Measurements from ENCODE around the gene HIVEP3.

The HIVEP3 gene

GRCh38 chr1:41714638-41715389, 203.9 kb downstream of the HIVEP3 start:
- TF ChIP-seq MAX (IDR thresholded peaks at IDR 0.05; ENCODE audit: low read depth, low read length) (no peak), MYC (IDR thresholded peaks at IDR 0.05; ENCODE audit: low read depth, low read length) (no peak), POLR2A (IDR thresholded peaks at IDR 0.05; ENCODE audit: extremely low read depth, insufficient read length) (no peak), CTCF (IDR thresholded peaks at IDR 0.05; ENCODE audit: low read depth, low read length) (no peak)
- H3K4me3 ChIP-seq (ENCODE audit: low read depth, low read length): no peak overlapping the region
- DNase-seq (ENCODE audit: low read depth): no peak

GRCh38 chr1:41713557-41714327, 205.0 kb downstream of the HIVEP3 start:
- TF ChIP-seq MYC (IDR thresholded peaks at IDR 0.05; ENCODE audit: low read depth, low read length): no peak
- TF ChIP-seq MAX (IDR thresholded peaks at IDR 0.05; ENCODE audit: low read depth, low read length): no peak
- no peak for TF ChIP-seq CTCF (IDR thresholded peaks at IDR 0.05; ENCODE audit: low read depth, low read length)
- TF ChIP-seq POLR2A (IDR thresholded peaks at IDR 0.05; ENCODE audit: extremely low read depth, insufficient read length): no peak
- no peak for DNase-seq (ENCODE audit: low read depth)
- no peak overlapping the region for H3K4me3 ChIP-seq (ENCODE audit: low read depth, low read length)

GRCh38 chr1:41713141-41713540, 205.6 kb downstream of the HIVEP3 start:
- DNase-seq (ENCODE audit: low read depth): no peak
- H3K4me3 ChIP-seq (ENCODE audit: low read depth, low read length): no peak overlapping the region
- TF ChIP-seq CTCF (IDR thresholded peaks at IDR 0.05; ENCODE audit: low read depth, low read length) (no peak), POLR2A (IDR thresholded peaks at IDR 0.05; ENCODE audit: extremely low read depth, insufficient read length) (no peak), MAX (IDR thresholded peaks at IDR 0.05; ENCODE audit: low read depth, low read length) (no peak), MYC (IDR thresholded peaks at IDR 0.05; ENCODE audit: low read depth, low read length) (no peak)

- no peak for DNase-seq (ENCODE audit: low read depth)
- no peak overlapping the region for H3K4me3 ChIP-seq (ENCODE audit: low read depth, low read length)
- no peak for TF ChIP-seq CTCF (IDR thresholded peaks at IDR 0.05; ENCODE audit: low read depth, low read length)
- TF ChIP-seq MYC (IDR thresholded peaks at IDR 0.05; ENCODE audit: low read depth, low read length): no peak
- TF ChIP-seq POLR2A (IDR thresholded peaks at IDR 0.05; ENCODE audit: extremely low read depth, insufficient read length): no peak
- no peak for TF ChIP-seq MAX (IDR thresholded peaks at IDR 0.05; ENCODE audit: low read depth, low read length)
Measured at GRCh38 chr1:41712695-41713094, 206.0 kb downstream of the HIVEP3 start.

GRCh38 chr1:41712081-41712480, 206.6 kb downstream of the HIVEP3 start:
- no peak overlapping the region for H3K4me3 ChIP-seq (ENCODE audit: low read depth, low read length)
- TF ChIP-seq MYC (IDR thresholded peaks at IDR 0.05; ENCODE audit: low read depth, low read length): no peak
- TF ChIP-seq POLR2A (IDR thresholded peaks at IDR 0.05; ENCODE audit: extremely low read depth, insufficient read length): no peak
- TF ChIP-seq CTCF (IDR thresholded peaks at IDR 0.05; ENCODE audit: low read depth, low read length): no peak
- no peak for TF ChIP-seq MAX (IDR thresholded peaks at IDR 0.05; ENCODE audit: low read depth, low read length)
- DNase-seq (ENCODE audit: low read depth): no peak
